ENCODE measurements around the gene DDN. TPM values are rescaled to one million over a fixed set of nuclear protein-coding genes. Genes with fewer than 3 reads are reported as not detected.

Gene DDN
- polyA plus RNA-seq, 1 donor (not counting 4 experiments of a cell fraction or from before 2014, with no cell fraction given) = 0.10 TPM

DNA sequence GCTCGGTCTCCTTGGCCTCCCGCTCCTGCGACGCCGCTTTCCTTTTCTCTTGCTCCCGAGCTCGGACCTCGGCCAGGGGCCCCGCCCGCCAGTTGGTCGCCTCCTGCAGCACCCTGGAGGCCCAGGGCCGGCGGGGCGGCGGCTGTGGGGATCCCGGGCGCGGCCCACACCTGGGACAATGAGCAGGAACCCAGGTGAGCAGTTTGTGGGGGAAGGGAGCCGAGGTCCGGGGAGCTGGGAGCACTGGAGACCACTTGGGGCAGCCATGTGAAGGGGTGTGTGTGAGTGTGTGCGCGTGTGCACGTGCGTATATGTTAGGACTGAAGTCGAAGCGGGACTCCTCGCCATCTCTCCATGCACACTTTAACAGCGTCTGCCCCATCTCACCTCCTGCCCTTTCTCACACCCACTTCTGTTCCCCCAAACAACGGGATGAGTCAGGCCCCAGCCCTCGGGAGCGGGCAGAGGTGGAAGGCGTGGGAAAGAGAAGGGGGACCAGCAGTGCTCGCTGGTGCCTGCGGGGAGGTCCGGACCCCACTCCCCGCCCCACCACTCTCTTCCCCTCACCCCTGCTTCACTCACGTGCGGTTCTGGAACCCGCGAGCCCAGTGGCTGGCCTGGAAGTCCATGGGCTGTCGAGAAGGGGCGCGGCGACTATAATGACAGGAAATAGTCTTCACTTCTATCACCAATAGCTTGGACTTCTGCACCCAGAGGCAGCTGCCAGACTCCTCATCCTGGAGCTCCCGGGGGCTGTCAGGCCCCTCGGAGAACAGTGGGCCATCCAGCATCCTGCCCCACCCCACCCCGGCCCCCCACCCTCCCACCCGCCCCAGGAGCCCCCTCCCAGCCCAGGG, 450 bp downstream of the DDN start:
- Histone ChIP-seq H3K9me3 (ENCODE audit: control insufficient read depth, low read depth, low read length) (no peaks in the 10 kb centered on the region), H3K9me1 (ENCODE audit: control insufficient read depth, extremely low read depth, insufficient read depth, low read length) (no peaks in the 10 kb centered on the region), H3K4me3 (ENCODE audit: control insufficient read depth in 2 of 3, extremely low read depth in 1 of 3, insufficient read depth in 2 of 3, low read depth in 1 of 3, low read length in 3 of 3) (peak overlapping the region; percentile 19 to 34 (median 27)), H2AFZ (ENCODE audit: control insufficient read depth, low read length) (peak overlapping the region; percentile 31), H3K27ac (ENCODE audit: control insufficient read depth, insufficient read depth, low read length) (no peak overlapping the region), H3K4me2 (ENCODE audit: control insufficient read depth, extremely low read depth, insufficient read depth, low read depth, low read length) (peak overlapping the region; percentile 68), H4K20me1 (ENCODE audit: control insufficient read depth, extremely low read depth, insufficient read depth, low read length) (no peaks in the 10 kb centered on the region), H3K79me2 (ENCODE audit: control insufficient read depth, insufficient read depth, low read length) (no peaks in the 10 kb centered on the region), H3K4me1 (ENCODE audit: control insufficient read depth, extremely low read depth, insufficient read depth, low read length) (peaks cover 14% of the 10 kb centered on the region), H3K27me3 (ENCODE audit: control insufficient read depth, extremely low read depth, insufficient read depth, low read length) (peaks cover 24% of the 10 kb centered on the region), H3K36me3 (ENCODE audit: control insufficient read depth in 2 of 2, extremely low read depth in 1 of 2, insufficient read depth in 2 of 2, low read length in 2 of 2) (peaks cover 17 to 27% of the 10 kb centered on the region in 2 experiments), H3K9ac (ENCODE audit: control insufficient read depth, extremely low read depth, insufficient read depth, low read length) (no peak overlapping the region)
- TF ChIP-seq, protein P1, sequence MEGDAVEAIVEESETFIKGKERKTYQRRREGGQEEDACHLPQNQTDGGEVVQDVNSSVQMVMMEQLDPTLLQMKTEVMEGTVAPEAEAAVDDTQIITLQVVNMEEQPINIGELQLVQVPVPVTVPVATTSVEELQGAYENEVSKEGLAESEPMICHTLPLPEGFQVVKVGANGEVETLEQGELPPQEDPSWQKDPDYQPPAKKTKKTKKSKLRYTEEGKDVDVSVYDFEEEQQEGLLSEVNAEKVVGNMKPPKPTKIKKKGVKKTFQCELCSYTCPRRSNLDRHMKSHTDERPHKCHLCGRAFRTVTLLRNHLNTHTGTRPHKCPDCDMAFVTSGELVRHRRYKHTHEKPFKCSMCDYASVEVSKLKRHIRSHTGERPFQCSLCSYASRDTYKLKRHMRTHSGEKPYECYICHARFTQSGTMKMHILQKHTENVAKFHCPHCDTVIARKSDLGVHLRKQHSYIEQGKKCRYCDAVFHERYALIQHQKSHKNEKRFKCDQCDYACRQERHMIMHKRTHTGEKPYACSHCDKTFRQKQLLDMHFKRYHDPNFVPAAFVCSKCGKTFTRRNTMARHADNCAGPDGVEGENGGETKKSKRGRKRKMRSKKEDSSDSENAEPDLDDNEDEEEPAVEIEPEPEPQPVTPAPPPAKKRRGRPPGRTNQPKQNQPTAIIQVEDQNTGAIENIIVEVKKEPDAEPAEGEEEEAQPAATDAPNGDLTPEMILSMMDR (optimal IDR thresholded peaks at IDR 0.05 in 1 of 3, IDR thresholded peaks at IDR 0.05 in 1 of 3, conservative IDR thresholded peaks at IDR 0.05 in 1 of 3; ENCODE audit: extremely low read depth in 1 of 3, insufficient read depth in 2 of 3, low read length in 3 of 3) = no peak
- TF ChIP-seq EZH2 (IDR thresholded peaks at IDR 0.05; ENCODE audit: low read length) = no peak
- FAIRE-seq = no peak
- no peak for DNase-seq (ENCODE audit: low read depth, low spot score)
- dilution Hi-C loops (cut with MboI; ENCODE audit: extremely low pct_ligation_motif_present, low sequenced_read_pairs) = no loop called here

DNA sequence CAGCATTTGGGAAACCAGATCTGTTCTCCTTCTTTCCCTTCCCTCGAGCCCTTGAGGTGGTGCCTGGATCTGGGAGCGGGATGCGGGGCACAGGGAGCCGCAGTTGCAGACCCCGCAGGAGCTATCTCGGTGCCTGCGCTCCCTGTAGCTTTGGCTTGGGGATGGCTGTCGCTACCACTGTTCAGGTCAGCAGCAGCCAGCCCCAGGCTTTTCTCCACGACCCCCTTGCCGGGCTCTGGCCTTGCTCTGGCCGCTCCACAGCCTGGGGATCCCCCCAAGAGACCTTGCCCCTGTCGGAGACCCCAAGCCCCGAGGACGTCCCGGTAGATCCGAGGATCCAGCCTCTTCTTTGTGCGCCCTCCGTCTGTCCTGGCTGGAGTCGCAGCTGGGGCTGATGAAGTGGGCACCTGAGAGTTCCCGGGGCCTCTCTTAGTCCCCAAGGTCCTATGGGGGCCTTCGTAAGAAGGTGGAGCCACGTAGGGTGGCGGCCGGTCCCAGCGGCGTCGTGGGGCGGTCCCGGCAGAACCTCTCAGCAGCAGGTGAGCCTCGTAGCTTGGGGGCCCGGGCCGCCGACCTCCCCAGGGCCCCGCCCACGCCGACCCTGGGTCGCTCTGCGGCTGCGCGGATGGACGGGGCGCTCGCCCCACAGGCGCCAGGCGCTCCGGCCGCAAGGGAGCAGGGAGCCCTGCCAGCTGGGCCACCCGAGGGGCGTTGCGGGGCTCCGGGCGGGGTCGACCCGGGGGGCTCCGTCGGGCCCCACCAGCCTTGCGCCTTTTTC, 1.3 kb downstream of the DDN start:
- H3K36me3 ChIP-seq (ENCODE audit: control insufficient read depth in 2 of 2, extremely low read depth in 1 of 2, insufficient read depth in 2 of 2, low read length in 2 of 2) = peaks cover 15 to 21% of the 10 kb centered on the region in 2 experiments
- no peaks in the 10 kb centered on the region for H3K9me3 ChIP-seq (ENCODE audit: control insufficient read depth, low read depth, low read length)
- peaks cover 24% of the 10 kb centered on the region for H3K27me3 ChIP-seq (ENCODE audit: control insufficient read depth, extremely low read depth, insufficient read depth, low read length)
- H3K79me2 ChIP-seq (ENCODE audit: control insufficient read depth, insufficient read depth, low read length) = no peaks in the 10 kb centered on the region
- no peaks in the 10 kb centered on the region for H4K20me1 ChIP-seq (ENCODE audit: control insufficient read depth, extremely low read depth, insufficient read depth, low read length)
- TF ChIP-seq EZH2 (IDR thresholded peaks at IDR 0.05; ENCODE audit: low read length) = no peak
- TF ChIP-seq, protein P1 (optimal IDR thresholded peaks at IDR 0.05 in 1 of 3, IDR thresholded peaks at IDR 0.05 in 1 of 3, conservative IDR thresholded peaks at IDR 0.05 in 1 of 3; ENCODE audit: extremely low read depth in 1 of 3, insufficient read depth in 2 of 3, low read length in 3 of 3) = no peak
- no peak overlapping the region for H3K27ac ChIP-seq (ENCODE audit: control insufficient read depth, insufficient read depth, low read length)
- no peaks in the 10 kb centered on the region for H3K9me1 ChIP-seq (ENCODE audit: control insufficient read depth, extremely low read depth, insufficient read depth, low read length)
- DNase-seq (ENCODE audit: low read depth, low spot score) (no peak), FAIRE-seq (no peak)
- peak overlapping the region; percentile 5 for H2AFZ ChIP-seq (ENCODE audit: control insufficient read depth, low read length)
- no peak overlapping the region for H3K9ac ChIP-seq (ENCODE audit: control insufficient read depth, extremely low read depth, insufficient read depth, low read length)
- H3K4me1 ChIP-seq (ENCODE audit: control insufficient read depth, extremely low read depth, insufficient read depth, low read length) = peaks cover 14% of the 10 kb centered on the region
- H3K4me2 ChIP-seq (ENCODE audit: control insufficient read depth, extremely low read depth, insufficient read depth, low read depth, low read length) = peak overlapping the region; percentile 68
- peak overlapping the region; percentile 19 to 34 (median 27) for H3K4me3 ChIP-seq (ENCODE audit: control insufficient read depth in 2 of 3, extremely low read depth in 1 of 3, insufficient read depth in 2 of 3, low read depth in 1 of 3, low read length in 3 of 3)
- dilution Hi-C loops (cut with MboI; ENCODE audit: extremely low pct_ligation_motif_present, low sequenced_read_pairs) = no loop called here

Measured in keratinocyte (primary cell).